NCI-H1105 treated with DMSO at 0.1 percent for 48 hours (cell line): ENCODE data around the gene ACVRL1.

ENCODE experiments used
- DNase-seq: peaks from one replicate; lab custom pipeline; 2025; lab: John Stamatoyannopoulos, UW

ACVRL1 gene

DNA sequence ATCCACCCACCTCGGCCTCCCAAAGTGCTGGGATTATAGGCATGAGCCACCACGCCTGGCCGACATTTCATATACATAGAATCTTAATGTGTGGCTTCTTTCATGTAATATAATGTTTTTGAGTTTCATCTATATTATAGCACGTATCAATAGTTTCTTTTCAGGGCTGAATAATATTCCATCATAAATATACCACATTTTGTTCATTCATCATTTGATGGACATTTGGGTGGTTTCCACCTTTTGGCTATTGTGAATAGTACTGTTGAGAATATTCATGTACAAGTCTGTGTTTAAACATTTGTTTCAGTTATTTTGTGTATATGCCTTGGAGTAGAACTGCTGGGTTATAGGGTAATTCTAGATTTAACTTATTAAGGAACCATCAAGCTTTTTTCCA lies 56.2 kb downstream of the ACVRL1 start:
- DNase-seq: no peak

GRCh38 chr12:51969643-51970042 lies 62.3 kb downstream of the ACVRL1 start:
- DNase-seq: no peak

- no peak for DNase-seq
Observed at GRCh38 chr12:51970904-51971646, 63.8 kb downstream of the ACVRL1 start.

DNA sequence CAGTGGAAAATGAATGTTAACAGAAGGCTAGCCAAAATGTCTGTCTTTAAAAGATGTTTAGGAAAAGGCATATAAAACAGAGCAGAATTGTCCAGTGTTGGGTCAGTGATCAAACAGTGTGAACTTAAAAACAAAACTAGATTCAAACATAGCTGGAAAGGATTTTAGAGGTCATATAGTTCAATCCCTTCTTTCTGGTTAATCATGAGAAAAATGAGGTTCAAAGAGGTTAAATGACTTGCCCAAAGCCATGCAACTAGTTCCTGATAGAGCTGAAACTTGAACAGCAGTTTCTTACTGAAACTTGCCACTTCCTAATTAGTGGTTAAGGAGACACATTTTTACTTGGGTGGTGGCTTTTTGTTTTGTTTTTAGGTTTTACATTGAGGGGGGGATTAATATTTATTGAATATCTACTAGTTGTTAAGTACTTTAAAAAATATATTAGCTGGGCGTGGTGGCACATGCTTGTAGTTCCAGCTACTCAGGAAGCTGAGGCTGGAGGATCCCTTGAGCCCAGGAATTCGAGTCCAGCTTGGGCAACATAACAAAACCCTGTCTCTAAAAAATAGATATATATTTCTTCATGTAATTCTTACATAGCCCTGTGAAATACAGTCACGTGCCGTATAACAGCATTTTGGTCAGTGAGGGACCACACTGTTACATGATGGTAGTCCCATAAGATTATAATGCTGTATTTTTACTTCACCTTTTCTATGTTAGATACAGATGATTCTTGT lies 64.5 kb downstream of the ACVRL1 start:
- DNase-seq: no peak

GRCh38 chr12:51972422-51972812 lies 65.1 kb downstream of the ACVRL1 start:
- DNase-seq: no peak

GRCh38 chr12:51972849-51973273 lies 65.6 kb downstream of the ACVRL1 start:
- DNase-seq: no peak
